Myocyte (in vitro differentiated cells): ENCODE results near the gene SLC36A3. TPM values are rescaled to one million over a fixed set of nuclear protein-coding genes. Genes with fewer than 3 reads are reported as not detected.
"Not testable (repeated sequence)": the region's sequence is repeated elsewhere in the genome, so short reads cannot be mapped to it uniquely, and the experiment has no call there.

ENCODE experiments used
- DNase-seq: peaks from one replicate; pipeline ENCODE4 v3.0.0-alpha.2; 2012; ENCODE audit warnings: low read depth
- total RNA-seq: library from RNA; depleted of rRNA; stranded (reverse); fragments of >200 nt; gene quantifications from 2 replicates; pipeline ENCODE4 v1.2.3, GENCODE V29; 2014

SLC36A3 gene
- total RNA-seq, 1 donor from 2014 or later = not detected

GRCh38 chr5:151262532-151262931, 41.0 kb downstream of the SLC36A3 start:
- no peak for DNase-seq

- DNase-seq = no peak
These were observed 43.6 kb downstream of the SLC36A3 start for GRCh38 chr5:151259931-151260330.

- no peak for DNase-seq
These were observed 44.8 kb downstream of the SLC36A3 start for GRCh38 chr5:151258816-151259215.

GRCh38 chr5:151258201-151258611, 45.4 kb downstream of the SLC36A3 start:
- no peak for DNase-seq

GRCh38 chr5:151257731-151258181, 45.8 kb downstream of the SLC36A3 start:
- DNase-seq = no peak

GRCh38 chr5:151255621-151256286, 47.8 kb downstream of the SLC36A3 start:
- DNase-seq = no peak

- not testable (repeated sequence) for DNase-seq
These were observed 48.6 kb downstream of the SLC36A3 start for GRCh38 chr5:151254990-151255389.

GRCh38 chr5:151254556-151254955, 49.0 kb downstream of the SLC36A3 start:
- DNase-seq = no peak

GRCh38 chr5:151253605-151253950, 50.0 kb downstream of the SLC36A3 start:
- no peak for DNase-seq

- DNase-seq = peak; percentile 100
These were observed 50.6 kb downstream of the SLC36A3 start, which contains the start of gene GM2A for GRCh38 chr5:151252762-151253604. GM2A (plus strand) TSS chr5:151253185; CDS start chr5:151253217, 32 bp downstream.

- DNase-seq = no peak
These were observed 51.9 kb downstream of the SLC36A3 start for GRCh38 chr5:151251621-151252020.

- no peak for DNase-seq
These were observed 52.5 kb downstream of the SLC36A3 start for GRCh38 chr5:151251001-151251551.

- no peak for DNase-seq
These were observed 53.1 kb downstream of the SLC36A3 start for GRCh38 chr5:151250346-151251000.

- DNase-seq = no peak
These were observed 54.3 kb downstream of the SLC36A3 start for GRCh38 chr5:151249281-151249680.

GRCh38 chr5:151248651-151249050, 54.9 kb downstream of the SLC36A3 start:
- DNase-seq = no peak

- no peak for DNase-seq
These were observed 57.8 kb downstream of the SLC36A3 start for GRCh38 chr5:151245680-151246219.

- DNase-seq = no peak
These were observed 59.4 kb downstream of the SLC36A3 start for GRCh38 chr5:151244206-151244605.

- no peak for DNase-seq
These were observed 60.0 kb downstream of the SLC36A3 start for GRCh38 chr5:151243564-151243963.

- no peak for DNase-seq
These were observed 60.4 kb downstream of the SLC36A3 start for GRCh38 chr5:151243127-151243526.

GRCh38 chr5:151240924-151241635, 62.5 kb downstream of the SLC36A3 start:
- DNase-seq = no peak
